Measurements from ENCODE around the gene TNFRSF1B. TPM values are rescaled to one million over a fixed set of nuclear protein-coding genes. Genes with fewer than 3 reads are reported as not detected.
A peak's percentile ranks its signal among the peaks of the same experiment; 100 is the strongest.

Gene TNFRSF1B
- 10 to 100 TPM; 18.6 to 28.3 TPM for total RNA-seq
- long read RNA-seq, transcript TNFRSF1B-201 (10 exons, 3,683 nt), result major isoform, 8 of 28 reads
- long read RNA-seq, partial matches to known transcripts, result 15 of 28 reads
- long read RNA-seq, other reads (novel, unspliced or antisense), result 4 of 28 reads

- ATAC-seq (peak; percentile 84), DNase-seq (peak; percentile 67 to 85)
- intact Hi-C loops (cut with DNase I, micrococcal nuclease), result no loop called here
Observed at GRCh38 chr1:12166834-12167492, at the start of gene TNFRSF1B. TSS of gene TNFRSF1B (plus strand) at chr1:12166991. CDS start at chr1:12167092, 101 bp downstream.

- intact Hi-C loops (cut with DNase I, micrococcal nuclease), result no loop called here
- ATAC-seq (no peak), DNase-seq (no peak)
Observed at GRCh38 chr1:12121212-12122003, 45.4 kb upstream of the TNFRSF1B start.

- ATAC-seq (no peak), DNase-seq (no peak)
- intact Hi-C loops (cut with DNase I, micrococcal nuclease), result no loop called here
Observed at GRCh38 chr1:12123172-12123571, 43.6 kb upstream of the TNFRSF1B start.

- ATAC-seq (peak; percentile 70), DNase-seq (peak; percentile 59 to 78)
Observed at GRCh38 chr1:12124693-12125421, 41.9 kb upstream of the TNFRSF1B start.

GRCh38 chr1:12125422-12126355 lies 41.1 kb upstream of the TNFRSF1B start:
- DNase-seq (no peak), ATAC-seq (peak; percentile 47)
- intact Hi-C loops (cut with DNase I, micrococcal nuclease), result loop anchor here (2.0 to 5.0 kb wide), 2 partner anchors 82 to 83 kb away; no protein-coding TSS in a partner anchor

More at GRCh38 chr1:12124693-12125421, 41.9 kb upstream of the TNFRSF1B start:
- intact Hi-C loops (cut with DNase I, micrococcal nuclease), result loop anchor here (2.0 to 5.0 kb wide), 2 partner anchors 82 to 84 kb away; no protein-coding TSS in a partner anchor

GRCh38 chr1:12126781-12127180 lies 40.0 kb upstream of the TNFRSF1B start:
- intact Hi-C loops (cut with DNase I, micrococcal nuclease), result loop anchor here in 1 of 2 donors (5.0 kb wide), 1 partner anchor 81 kb away; no protein-coding TSS in a partner anchor
- DNase-seq (no peak), ATAC-seq (no peak)

- intact Hi-C loops (cut with DNase I, micrococcal nuclease), result loop anchor here in 1 of 2 donors (5.0 kb wide), 1 partner anchor 80 kb away; no protein-coding TSS in a partner anchor
- no peak for ATAC-seq
- DNase-seq, result no peak
Observed at GRCh38 chr1:12127206-12127810, 39.5 kb upstream of the TNFRSF1B start.

- DNase-seq (peak in 1 of 2 donors; percentile 15), ATAC-seq (no peak)
- intact Hi-C loops (cut with DNase I, micrococcal nuclease), result loop anchor here in 1 of 2 donors (5.0 kb wide), 1 partner anchor 79 kb away; no protein-coding TSS in a partner anchor
Observed at GRCh38 chr1:12128120-12128519, 38.7 kb upstream of the TNFRSF1B start.

GRCh38 chr1:12129624-12130023 lies 37.2 kb upstream of the TNFRSF1B start:
- intact Hi-C loops (cut with DNase I, micrococcal nuclease), result loop anchor here in 1 of 2 donors (5.0 kb wide), 1 partner anchor 78 kb away; no protein-coding TSS in a partner anchor
- ATAC-seq (no peak), DNase-seq (no peak)

- intact Hi-C loops (cut with DNase I, micrococcal nuclease), result no loop called here
- ATAC-seq (no peak), DNase-seq (peak in 1 of 2 donors; percentile 26)
Observed at GRCh38 chr1:12130466-12131130, 36.2 kb upstream of the TNFRSF1B start.

- intact Hi-C loops (cut with DNase I, micrococcal nuclease), result no loop called here
- no peak for ATAC-seq
Observed at GRCh38 chr1:12132078-12132477, 34.7 kb upstream of the TNFRSF1B start.

GRCh38 chr1:12134716-12135115 lies 32.1 kb upstream of the TNFRSF1B start:
- no peak for DNase-seq
- ATAC-seq, result no peak
- intact Hi-C loops (cut with DNase I, micrococcal nuclease), result no loop called here

More at GRCh38 chr1:12132078-12132477, 34.7 kb upstream of the TNFRSF1B start:
- DNase-seq, result no peak

- no peak for ATAC-seq
- intact Hi-C loops (cut with DNase I, micrococcal nuclease), result no loop called here
- no peak for DNase-seq
Observed at GRCh38 chr1:12135612-12136011, 31.2 kb upstream of the TNFRSF1B start.

GRCh38 chr1:12136916-12137610 lies 29.7 kb upstream of the TNFRSF1B start:
- intact Hi-C loops (cut with DNase I, micrococcal nuclease), result no loop called here
- ATAC-seq, result no peak
- DNase-seq, result no peak

- intact Hi-C loops (cut with DNase I, micrococcal nuclease), result no loop called here
- DNase-seq (no peak), ATAC-seq (no peak)
Observed at GRCh38 chr1:12138196-12139168, 28.3 kb upstream of the TNFRSF1B start.

All from left colon (tissue), 2 donors.